ENCODE measurements around the gene TEK. TPM values are rescaled to one million over a fixed set of nuclear protein-coding genes. Genes with fewer than 3 reads are reported as not detected.

Gene TEK
- polyA plus RNA-seq, 1 donor (not counting 4 experiments of a cell fraction or from before 2014, with no cell fraction given): 0.03 TPM

DNA sequence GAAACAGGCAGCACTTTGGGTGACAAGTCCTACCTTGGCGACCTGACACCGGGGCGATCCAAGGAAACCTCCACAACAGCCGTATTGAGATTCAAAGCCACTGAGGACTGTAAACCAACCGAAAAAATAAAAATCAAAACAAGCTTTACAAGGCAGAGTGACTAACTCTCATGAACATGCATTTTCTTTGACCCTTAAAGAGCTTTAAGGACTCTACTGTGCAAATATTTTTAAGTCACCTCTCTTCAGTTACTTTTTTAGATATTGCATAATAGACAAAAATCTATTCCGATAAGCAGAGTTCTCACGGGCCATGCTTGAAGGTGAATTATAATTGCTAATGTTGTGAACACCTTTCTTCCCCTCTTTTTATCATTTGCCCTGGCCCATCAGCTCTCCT, 149.6 kb downstream of the TEK start:
- dilution Hi-C loops (cut with MboI; ENCODE audit: extremely low pct_ligation_motif_present, low sequenced_read_pairs): no loop called here
- H3K79me2 ChIP-seq (ENCODE audit: control insufficient read depth, insufficient read depth, low read length): no peaks in the 10 kb centered on the region
- H4K20me1 ChIP-seq (ENCODE audit: control insufficient read depth, extremely low read depth, insufficient read depth, low read length): no peaks in the 10 kb centered on the region
- H3K4me2 ChIP-seq (ENCODE audit: control insufficient read depth, extremely low read depth, insufficient read depth, low read depth, low read length): no peak overlapping the region
- no peaks in the 10 kb centered on the region for H3K36me3 ChIP-seq (ENCODE audit: control insufficient read depth in 2 of 2, extremely low read depth in 1 of 2, insufficient read depth in 2 of 2, low read length in 2 of 2)
- H3K9ac ChIP-seq (ENCODE audit: control insufficient read depth, extremely low read depth, insufficient read depth, low read length): no peak overlapping the region
- no peak overlapping the region for H3K27ac ChIP-seq (ENCODE audit: control insufficient read depth, insufficient read depth, low read length)
- no peaks in the 10 kb centered on the region for H3K4me1 ChIP-seq (ENCODE audit: control insufficient read depth, extremely low read depth, insufficient read depth, low read length)
- DNase-seq (ENCODE audit: low read depth, low spot score) (no peak), FAIRE-seq (no peak)
- H3K4me3 ChIP-seq (ENCODE audit: control insufficient read depth in 2 of 3, extremely low read depth in 1 of 3, insufficient read depth in 2 of 3, low read depth in 1 of 3, low read length in 3 of 3): no peak overlapping the region
- no peak overlapping the region for H2AFZ ChIP-seq (ENCODE audit: control insufficient read depth, low read length)
- H3K27me3 ChIP-seq (ENCODE audit: control insufficient read depth, extremely low read depth, insufficient read depth, low read length): no peaks in the 10 kb centered on the region
- no peaks in the 10 kb centered on the region for H3K9me3 ChIP-seq (ENCODE audit: control insufficient read depth, low read depth, low read length)
- no peaks in the 10 kb centered on the region for H3K9me1 ChIP-seq (ENCODE audit: control insufficient read depth, extremely low read depth, insufficient read depth, low read length)
- TF ChIP-seq EZH2 (IDR thresholded peaks at IDR 0.05; ENCODE audit: low read length): no peak
- TF ChIP-seq, protein P1, sequence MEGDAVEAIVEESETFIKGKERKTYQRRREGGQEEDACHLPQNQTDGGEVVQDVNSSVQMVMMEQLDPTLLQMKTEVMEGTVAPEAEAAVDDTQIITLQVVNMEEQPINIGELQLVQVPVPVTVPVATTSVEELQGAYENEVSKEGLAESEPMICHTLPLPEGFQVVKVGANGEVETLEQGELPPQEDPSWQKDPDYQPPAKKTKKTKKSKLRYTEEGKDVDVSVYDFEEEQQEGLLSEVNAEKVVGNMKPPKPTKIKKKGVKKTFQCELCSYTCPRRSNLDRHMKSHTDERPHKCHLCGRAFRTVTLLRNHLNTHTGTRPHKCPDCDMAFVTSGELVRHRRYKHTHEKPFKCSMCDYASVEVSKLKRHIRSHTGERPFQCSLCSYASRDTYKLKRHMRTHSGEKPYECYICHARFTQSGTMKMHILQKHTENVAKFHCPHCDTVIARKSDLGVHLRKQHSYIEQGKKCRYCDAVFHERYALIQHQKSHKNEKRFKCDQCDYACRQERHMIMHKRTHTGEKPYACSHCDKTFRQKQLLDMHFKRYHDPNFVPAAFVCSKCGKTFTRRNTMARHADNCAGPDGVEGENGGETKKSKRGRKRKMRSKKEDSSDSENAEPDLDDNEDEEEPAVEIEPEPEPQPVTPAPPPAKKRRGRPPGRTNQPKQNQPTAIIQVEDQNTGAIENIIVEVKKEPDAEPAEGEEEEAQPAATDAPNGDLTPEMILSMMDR (optimal IDR thresholded peaks at IDR 0.05 in 1 of 3, IDR thresholded peaks at IDR 0.05 in 1 of 3, conservative IDR thresholded peaks at IDR 0.05 in 1 of 3; ENCODE audit: extremely low read depth in 1 of 3, insufficient read depth in 2 of 3, low read length in 3 of 3): no peak

DNA sequence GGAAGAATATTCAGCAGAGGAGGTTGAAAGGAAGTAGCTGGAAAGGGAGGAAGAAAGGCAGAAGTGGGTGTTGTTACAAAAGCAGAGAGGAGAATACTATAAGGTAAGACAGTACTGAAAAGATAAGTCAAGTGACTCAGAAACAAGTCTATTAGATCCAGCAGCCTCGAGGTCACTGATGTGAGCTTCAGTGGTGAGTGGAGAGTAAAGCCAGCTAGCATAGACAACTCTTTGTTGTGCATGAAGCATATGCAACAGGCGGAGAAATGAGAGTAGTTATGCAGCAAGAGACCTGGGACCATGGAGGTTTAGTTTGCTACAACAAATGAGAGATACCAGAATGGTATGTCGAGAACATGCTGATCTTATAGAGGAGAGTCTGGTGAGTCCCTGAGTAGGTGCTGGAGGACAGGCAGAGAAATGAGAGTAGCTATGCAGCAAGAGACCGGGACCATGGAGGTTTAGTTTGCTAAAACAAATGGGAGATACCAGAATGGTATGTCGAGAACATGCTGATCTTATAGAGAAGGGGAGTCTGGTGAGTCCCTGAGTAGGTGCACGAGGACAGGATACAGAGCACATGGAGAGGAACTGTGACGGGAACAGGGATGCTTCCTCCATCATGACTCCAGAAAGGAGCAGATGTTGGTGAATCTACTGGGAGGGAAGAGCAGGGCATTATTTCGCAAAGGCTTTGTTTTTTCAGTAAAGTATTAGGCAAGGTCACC, 151.9 kb downstream of the TEK start:
- Histone ChIP-seq H3K4me3 (ENCODE audit: control insufficient read depth in 2 of 3, extremely low read depth in 1 of 3, insufficient read depth in 2 of 3, low read depth in 1 of 3, low read length in 3 of 3) (no peak overlapping the region), H3K36me3 (ENCODE audit: control insufficient read depth in 2 of 2, extremely low read depth in 1 of 2, insufficient read depth in 2 of 2, low read length in 2 of 2) (no peaks in the 10 kb centered on the region), H2AFZ (ENCODE audit: control insufficient read depth, low read length) (no peak overlapping the region), H3K9me3 (ENCODE audit: control insufficient read depth, low read depth, low read length) (no peaks in the 10 kb centered on the region), H3K4me2 (ENCODE audit: control insufficient read depth, extremely low read depth, insufficient read depth, low read depth, low read length) (no peak overlapping the region), H3K9me1 (ENCODE audit: control insufficient read depth, extremely low read depth, insufficient read depth, low read length) (no peaks in the 10 kb centered on the region), H3K27ac (ENCODE audit: control insufficient read depth, insufficient read depth, low read length) (no peak overlapping the region), H3K9ac (ENCODE audit: control insufficient read depth, extremely low read depth, insufficient read depth, low read length) (no peak overlapping the region), H4K20me1 (ENCODE audit: control insufficient read depth, extremely low read depth, insufficient read depth, low read length) (no peaks in the 10 kb centered on the region), H3K27me3 (ENCODE audit: control insufficient read depth, extremely low read depth, insufficient read depth, low read length) (no peaks in the 10 kb centered on the region), H3K79me2 (ENCODE audit: control insufficient read depth, insufficient read depth, low read length) (no peaks in the 10 kb centered on the region), H3K4me1 (ENCODE audit: control insufficient read depth, extremely low read depth, insufficient read depth, low read length) (no peaks in the 10 kb centered on the region)
- DNase-seq (ENCODE audit: low read depth, low spot score) (no peak), FAIRE-seq (peak; percentile 57)
- dilution Hi-C loops (cut with MboI; ENCODE audit: extremely low pct_ligation_motif_present, low sequenced_read_pairs): no loop called here
- TF ChIP-seq, protein P1 (optimal IDR thresholded peaks at IDR 0.05 in 1 of 3, IDR thresholded peaks at IDR 0.05 in 1 of 3, conservative IDR thresholded peaks at IDR 0.05 in 1 of 3; ENCODE audit: extremely low read depth in 1 of 3, insufficient read depth in 2 of 3, low read length in 3 of 3): no peak
- no peak for TF ChIP-seq EZH2 (IDR thresholded peaks at IDR 0.05; ENCODE audit: low read length)
